Measurements from ENCODE around the gene ATP8A2.

GRCh38 chr13:25494698-25495411 is 123.1 kb downstream of the ATP8A2 start:
- TF ChIP-seq CTCF (IDR thresholded peaks at IDR 0.05): no peak
- no peak for TF ChIP-seq POLR2A (IDR thresholded peaks at IDR 0.05)

Measured in testis (tissue), 2 donors.